GM12872 (cell line): ENCODE data around the gene ITGB5.

Experiments used
- CTCF ChIP-seq: IDR thresholded peaks from 3 replicates; pipeline ENCODE4 v1.5.1; 2011; ENCODE audit warnings: low read depth, mild to moderate bottlenecking, low read length, moderate library complexity; ENCODE audit not compliant: insufficient read depth

The ITGB5 gene

GRCh38 chr3:124840331-124840730, 46.8 kb downstream of the ITGB5 start:
- no peak for TF ChIP-seq CTCF

GRCh38 chr3:124839896-124840295, 47.3 kb downstream of the ITGB5 start:
- TF ChIP-seq CTCF = no peak

GRCh38 chr3:124838963-124839362, 48.2 kb downstream of the ITGB5 start:
- no peak for TF ChIP-seq CTCF

- no peak for TF ChIP-seq CTCF
Observed at GRCh38 chr3:124837730-124838186, 49.4 kb downstream of the ITGB5 start.

GRCh38 chr3:124837065-124837464, 50.1 kb downstream of the ITGB5 start:
- no peak for TF ChIP-seq CTCF

GRCh38 chr3:124836448-124836847, 50.7 kb downstream of the ITGB5 start:
- no peak for TF ChIP-seq CTCF

- no peak; the same call in 2 of the 3 replicates for TF ChIP-seq CTCF
Observed at GRCh38 chr3:124834723-124835718, 52.1 kb downstream of the ITGB5 start.
